HG03439 (cell line): ENCODE measurements around the gene NAA50.

Experiments
- ATAC-seq: cut with Tn5 transposase; IDR thresholded peaks from one replicate; pipeline ENCODE4 v1.9.1; 2021; ENCODE audit warnings: mild to moderate bottlenecking, moderate library complexity; ENCODE audit not compliant: unreplicated experiment

The NAA50 gene

GRCh38 chr3:113743006-113743630, 2.9 kb downstream of the NAA50 start:
- ATAC-seq, result no peak

GRCh38 chr3:113741620-113742019, 4.4 kb downstream of the NAA50 start:
- ATAC-seq, result no peak

- ATAC-seq, result no peak
Observed at GRCh38 chr3:113741086-113741485, 5.0 kb downstream of the NAA50 start.

- peak; percentile 69 for ATAC-seq
Observed at GRCh38 chr3:113736548-113737089, 9.4 kb downstream of the NAA50 start.

- ATAC-seq, result no peak
Observed at GRCh38 chr3:113731694-113732093, 14.4 kb downstream of the NAA50 start.

- ATAC-seq, result no peak
Observed at GRCh38 chr3:113730550-113730949, 15.5 kb downstream of the NAA50 start.

- no peak for ATAC-seq
Observed at GRCh38 chr3:113728661-113729060, 17.4 kb downstream of the NAA50 start.

GRCh38 chr3:113721636-113722035, 24.4 kb downstream of the NAA50 start:
- ATAC-seq, result no peak

- no peak for ATAC-seq
Observed at GRCh38 chr3:113719758-113720157, 26.3 kb downstream of the NAA50 start.

GRCh38 chr3:113719294-113719693, 26.8 kb downstream of the NAA50 start:
- no peak for ATAC-seq

- no peak for ATAC-seq
Observed at GRCh38 chr3:113717818-113718217, 28.2 kb downstream of the NAA50 start.

- ATAC-seq, result no peak
Observed at GRCh38 chr3:113717308-113717707, 28.7 kb downstream of the NAA50 start.

GRCh38 chr3:113714702-113715101, 31.3 kb downstream of the NAA50 start:
- no peak for ATAC-seq

- no peak for ATAC-seq
Observed at GRCh38 chr3:113712129-113712528, 33.9 kb downstream of the NAA50 start.

- no peak for ATAC-seq
Observed at GRCh38 chr3:113707835-113708234, 38.2 kb downstream of the NAA50 start.

GRCh38 chr3:113698956-113699355, 47.1 kb downstream of the NAA50 start:
- ATAC-seq, result no peak

GRCh38 chr3:113698213-113698742, 47.8 kb downstream of the NAA50 start:
- ATAC-seq, result no peak

- ATAC-seq, result no peak
Observed at GRCh38 chr3:113697500-113698090, 48.5 kb downstream of the NAA50 start.

- ATAC-seq, result peak; percentile 96
Observed at GRCh38 chr3:113696658-113697499, 49.2 kb downstream of the NAA50 start.

GRCh38 chr3:113695786-113696645, 50.0 kb downstream of the NAA50 start, which contains the start of gene USF3:
Gene USF3, minus strand, starts transcription at chr3:113696642. Its CDS starts 21,764 bp downstream, at chr3:113674878.
- peak; percentile 50 for ATAC-seq
